Posterior vena cava (tissue), 2 donors: Measurements from ENCODE around the gene PRM3. TPM values are rescaled to one million over a fixed set of nuclear protein-coding genes. Genes with fewer than 3 reads are reported as not detected.

Source experiments
- DNase-seq: peaks from one replicate; pipeline ENCODE4 v3.0.0-alpha.2; 2020; ENCODE audit warnings: low spot score
- intact Hi-C, 2 donors: fragments of 100-400 bp; cut with DNase I; formaldehyde crosslinking; loops; one replicate each; pipeline versions ENCODE4 v1.14.1 to v1.14.2; 2022 to 2023
- microRNA-seq, 2 donors: library from miRNA; unstranded; fragments of <30 nt; microRNA quantifications; one replicate each; pipeline ENCODE4 v1.2.0, GENCODE V29; 2020 to 2021; ENCODE audit warnings: borderline microRNAs expressed in 2 of 2
- total RNA-seq, 2 donors: library from RNA; stranded (reverse); fragmentation: NEBNext Ultra II Directional; extraction: Animal tissue kit (Norgen Biotek cat#: 25700); gene quantifications; one replicate each; pipeline ENCODE4 v1.2.1, GENCODE V29; 2021
- donor health status: DM: yes; HTN: yes; CAD: no.
- donor health status: DM: yes; HTN: yes; CAD: no.

PRM3 gene
- total RNA-seq, 2 donors from 2014 or later: not detected

GRCh38 chr16:11235703-11235991 lies 37.8 kb downstream of the PRM3 start:
- intact Hi-C loops: no loop called here
- no peak for DNase-seq

- no peak for DNase-seq
- intact Hi-C loops: no loop called here
These were observed 38.3 kb downstream of the PRM3 start for GRCh38 chr16:11234884-11235702.

GRCh38 chr16:11233727-11234376 lies 39.6 kb downstream of the PRM3 start:
- intact Hi-C loops: no loop called here
- DNase-seq: no peak

- peak; percentile 85 for DNase-seq
- intact Hi-C loops: no loop called here
These were observed 40.3 kb downstream of the PRM3 start for GRCh38 chr16:11232852-11233726.

GRCh38 chr16:11232302-11232851 lies 41.1 kb downstream of the PRM3 start:
- intact Hi-C loops: no loop called here
- no peak for DNase-seq

GRCh38 chr16:11231367-11231970 lies 42.0 kb downstream of the PRM3 start:
- no peak for DNase-seq
- intact Hi-C loops: no loop called here

- no peak for DNase-seq
- intact Hi-C loops: no loop called here
These were observed 43.5 kb downstream of the PRM3 start for GRCh38 chr16:11229906-11230305.

GRCh38 chr16:11229432-11229831 lies 44.0 kb downstream of the PRM3 start:
- intact Hi-C loops: no loop called here

GRCh38 chr16:11225677-11226549 lies 47.5 kb downstream of the PRM3 start:
- DNase-seq: no peak
- intact Hi-C loops: no loop called here

More at GRCh38 chr16:11229432-11229831, 44.0 kb downstream of the PRM3 start:
- DNase-seq: no peak

GRCh38 chr16:11224894-11225676 lies 48.3 kb downstream of the PRM3 start:
- intact Hi-C loops: no loop called here
- no peak for DNase-seq

- DNase-seq: peak; percentile 93
- intact Hi-C loops: no loop called here
These were observed 49.1 kb downstream of the PRM3 start for GRCh38 chr16:11224096-11224893.

Small RNAs within 50 kb of the gene (microRNA-seq; reads per million reads assigned to microRNA genes)
- 0 reads per million in 2 donors for gene MIR548H2

Other genes starting within 250 kb of the PRM3 start
- 1 to 10 TPM; 7.5 to 7.7 TPM for gene SOCS1, start 17.4 kb downstream of the PRM3 start, total RNA-seq
- not detected for gene TNP2, start 4.3 kb downstream of the PRM3 start, total RNA-seq
- not detected for gene PRM2, start 2.9 kb upstream of the PRM3 start, total RNA-seq
- not detected for gene PRM1, start 7.7 kb upstream of the PRM3 start, total RNA-seq
- gene RMI2, start 71.8 kb upstream of the PRM3 start, total RNA-seq: 1 to 10 TPM in 1 of 2 donors, under 1 TPM in 1; 0.67 to 1.4 TPM